H1 (cell line): ENCODE data around the gene TTLL7.

Source experiments
- ASH2L ChIP-seq: fragments of 200-600, 300-600 bp; sonication (generic); IDR thresholded peaks from one replicate; pipeline ENCODE4 v1.7.1; 2017; ENCODE audit warnings: low read length
- ATF3 ChIP-seq: IDR thresholded peaks from 2 replicates; pipeline ENCODE4 v1.6.1; 2011; ENCODE audit warnings: low read depth, mild to moderate bottlenecking, low read length; ENCODE audit not compliant: insufficient read depth
- BRCA1 ChIP-seq: IDR thresholded peaks from 2 replicates; pipeline ENCODE4 v1.6.1; 2012; ENCODE audit warnings: low read depth, low read length, improper control_type of control experiment
- CTCF ChIP-seq, 3 experiments: IDR thresholded peaks; 1 replicate in 2 of 3; 2 replicates in 1 of 3; pipeline versions ENCODE4 v1.5.1 to v1.6.1; 2011; ENCODE audit warnings: low read length in 3 of 3, mild to moderate bottlenecking in 3 of 3, inconsistent platforms in 2 of 3, low read depth in 1 of 3, moderate library complexity in 1 of 3; ENCODE audit not compliant: insufficient read depth in 1 of 3; ENCODE audit errors: control extremely low read depth in 1 of 3
- EP300 ChIP-seq, 2 experiments: IDR thresholded peaks; 1 replicate in 1 of 2; 2 replicates in 1 of 2; pipeline ENCODE4 v1.6.1; 2011 to 2012; ENCODE audit warnings: low read depth in 2 of 2, low read length in 2 of 2, mild to moderate bottlenecking in 2 of 2, borderline replicate concordance in 1 of 2, inconsistent platforms in 1 of 2, moderate library complexity in 1 of 2
- GABPA ChIP-seq: IDR thresholded peaks from 2 replicates; pipeline ENCODE4 v1.6.1; 2011; ENCODE audit warnings: mild to moderate bottlenecking, low read length, moderate library complexity, borderline replicate concordance; ENCODE audit not compliant: insufficient read depth
- GTF2F1 ChIP-seq: IDR thresholded peaks from 2 replicates; pipeline ENCODE4 v1.6.1; 2012; ENCODE audit warnings: low read depth, low read length, improper control_type of control experiment, borderline replicate concordance
- JUN ChIP-seq: IDR thresholded peaks from 2 replicates; pipeline ENCODE4 v1.6.1; 2011; ENCODE audit warnings: low read depth, mild to moderate bottlenecking, improper control_type of control experiment, low read length
- POLR2A ChIP-seq, 2 experiments: IDR thresholded peaks; 1 replicate in 1 of 2; 2 replicates in 1 of 2; pipeline ENCODE4 v1.6.1; 2011; ENCODE audit warnings: low read depth in 2 of 2, low read length in 2 of 2, mild to moderate bottlenecking in 2 of 2; ENCODE audit errors: control extremely low read depth in 1 of 2
- POLR2AphosphoS5 ChIP-seq: IDR thresholded peaks from 2 replicates; pipeline ENCODE4 v1.6.1; 2011; ENCODE audit warnings: low read depth, low read length
- RAD21 ChIP-seq, 2 experiments: IDR thresholded peaks in 1 of 2; conservative IDR thresholded peaks in 1 of 2; 2 replicates each; pipeline ENCODE4 v1.6.1; 2011; ENCODE audit warnings: low read depth in 2 of 2, low read length in 2 of 2, improper control_type of control experiment in 1 of 2, inconsistent platforms in 1 of 2, mild to moderate bottlenecking in 1 of 2, moderate library complexity in 1 of 2
- RBBP5 ChIP-seq: IDR thresholded peaks from 2 replicates; pipeline ENCODE4 v1.7.1; 2012; ENCODE audit warnings: low read depth, mild to moderate bottlenecking, inconsistent platforms, low read length, moderate library complexity, borderline replicate concordance
- TCF12 ChIP-seq: IDR thresholded peaks from 2 replicates; pipeline ENCODE4 v1.6.1; 2011; ENCODE audit warnings: low read depth, mild to moderate bottlenecking, low read length

- TF ChIP-seq CTCF (IDR thresholded peaks at IDR 0.05; ENCODE audit: control extremely low read depth in 1 of 3, insufficient read depth in 1 of 3, low read depth in 1 of 3, low read length in 3 of 3) (no peak), RBBP5 (no peak), BRCA1 (no peak), EP300 (IDR thresholded peaks at IDR 0.05; ENCODE audit: borderline replicate concordance in 1 of 2, low read depth in 2 of 2, low read length in 2 of 2) (no peak), POLR2A (IDR thresholded peaks at IDR 0.05; ENCODE audit: control extremely low read depth in 1 of 2, low read depth in 2 of 2, low read length in 2 of 2) (no peak), GTF2F1 (no peak), RAD21 (IDR thresholded peaks at IDR 0.05 in 1 of 2, conservative IDR thresholded peaks at IDR 0.05 in 1 of 2; ENCODE audit: low read depth in 2 of 2, low read length in 2 of 2) (no peak), TCF12 (no peak), GABPA (no peak), JUN (no peak), ASH2L (no peak), POLR2AphosphoS5 (no peak), ATF3 (no peak)
These were observed 71.2 kb downstream of the TTLL7 start for GRCh38 chr1:83927701-83928100.
